K562 (cell line): ENCODE data around the gene PRKCSH. TPM values are rescaled to one million over a fixed set of nuclear protein-coding genes. Genes with fewer than 3 reads are reported as not detected.
A peak's percentile ranks its signal among the peaks of the same experiment; 100 is the strongest.

Experiments
- AFF1 ChIP-seq, 2 experiments: fragments of 450-650 bp; IDR thresholded peaks; 2 replicates each; pipeline ENCODE4 v1.6.1; 2018; ENCODE audit warnings: mild to moderate bottlenecking in 2 of 2, low read depth in 1 of 2; ENCODE audit not compliant: partially characterized antibody in 2 of 2
- E4F1 ChIP-seq: fragments of 250-450 bp; sonication (Bioruptor Pico); IDR thresholded peaks from 2 replicates; pipeline ENCODE4 v1.5.0; 2021; ENCODE audit warnings: mild to moderate bottlenecking, borderline replicate concordance
- GATA2 ChIP-seq: sonication (generic); formaldehyde crosslinking; IDR thresholded peaks from 2 replicates; pipeline ENCODE4 v1.4.0; 2020; ENCODE audit warnings: mild to moderate bottlenecking, missing genetic modification reagents
- HDAC3 ChIP-seq: fragments of 450-650 bp; IDR thresholded peaks from 2 replicates; pipeline ENCODE4 v1.6.1; 2018; ENCODE audit warnings: borderline replicate concordance, mild to moderate bottlenecking, moderate library complexity; ENCODE audit not compliant: partially characterized antibody
- HINFP ChIP-seq: fragments of 450-650 bp; conservative IDR thresholded peaks from 2 replicates; pipeline ENCODE4 v1.6.1; 2016; ENCODE audit warnings: missing genetic modification characterization, low read depth, mild to moderate bottlenecking, control low read depth, missing compliant biosample characterization
- IRF1 ChIP-seq: sonication (generic); formaldehyde crosslinking; IDR thresholded peaks from 2 replicates; pipeline ENCODE4 v1.8.0; 2022; ENCODE audit warnings: missing genetic modification reagents, mild to moderate bottlenecking, borderline replicate concordance
- NCOA6 ChIP-seq: fragments of 450-650 bp; IDR thresholded peaks from 2 replicates; pipeline ENCODE4 v1.6.1; 2017; ENCODE audit warnings: mild to moderate bottlenecking
- NFIC ChIP-seq: fragments of 450-650 bp; IDR thresholded peaks from 2 replicates; pipeline ENCODE4 v1.6.1; 2017; ENCODE audit warnings: mild to moderate bottlenecking, inconsistent platforms
- PCBP2 ChIP-seq: fragments of 200-400 bp; formaldehyde crosslinking; IDR thresholded peaks from 2 replicates; pipeline ENCODE4 v1.6.1; 2018; ENCODE audit warnings: low read length, low read depth, mild to moderate bottlenecking, moderate library complexity; ENCODE audit not compliant: poor library complexity, severe bottlenecking
- SRSF1 ChIP-seq: fragments of 200-400 bp; formaldehyde crosslinking; IDR thresholded peaks from 2 replicates; pipeline ENCODE4 v1.6.1; 2017; ENCODE audit warnings: mild to moderate bottlenecking, low read depth, low read length, moderate library complexity
- SUPT5H ChIP-seq: fragments of 450-650 bp; IDR thresholded peaks from 2 replicates; pipeline ENCODE4 v1.6.1; 2016
- TCF15 ChIP-seq: fragments of 250-450 bp; sonication (Bioruptor Pico); IDR thresholded peaks from 2 replicates; pipeline ENCODE4 v1.8.0; 2022; ENCODE audit warnings: moderate library complexity, mild to moderate bottlenecking, inconsistent platforms
- TRIM25 ChIP-seq: fragments of 450-650 bp; IDR thresholded peaks from 2 replicates; pipeline ENCODE4 v1.7.0; 2016; ENCODE audit warnings: borderline replicate concordance
- ZNF431 ChIP-seq: sonication (generic); formaldehyde crosslinking; IDR thresholded peaks from 2 replicates; pipeline ENCODE4 v1.8.0; 2022; ENCODE audit warnings: mild to moderate bottlenecking, missing genetic modification reagents
- polyA plus RNA-seq, 8 experiments: library from polyadenylated mRNA; depleted of rRNA in 4 of 8; stranded (reverse) in 5 of 8; unstranded in 3 of 8; fragments of >200 nt; fragmentation: Nextera tagmentation in 2 of 8; fragmentation: Illumina TruSeq in 1 of 8; extraction: Ambion mirVana in 2 of 8; extraction: Trizol in 1 of 8; gene quantifications; 2 replicates each; pipeline versions ENCODE4 v1.2.1 to v1.2.3, GENCODE V29; 2011 to 2014; ENCODE audit warnings: inconsistent platforms in 1 of 8, missing spikeins in 1 of 8
- total RNA-seq, 7 experiments: library from RNA; depleted of rRNA in 6 of 7; stranded (reverse); fragments of >200 nt in 6 of 7; fragmentation: Illumina TruSeq in 2 of 7; extraction: Trizol in 2 of 7; gene quantifications; 2 replicates each; pipeline versions ENCODE4 v1.2.1 to v1.2.3, GENCODE V29; 2011 to 2021; ENCODE audit warnings: low replicate concordance in 1 of 7

Gene PRKCSH
- total and polyA plus RNA-seq, 9 of the 15 experiments (the other 6 are each of a cell fraction or from before 2014, with no cell fraction given), result 2.3 to 297 (median 48.1) TPM

- TF ChIP-seq NFIC (peak; percentile 39; the same call in 1 of the 2 replicates), GATA2 (CRISPR knock-in tag) (no peak), NCOA6 (no peak), IRF1 (CRISPR knock-in tag) (peak; percentile 93; the same call in 1 of the 2 replicates), HDAC3 (no peak), ZNF431 (peak; percentile 97), AFF1 (IDR thresholded peaks at IDR 0.05; ENCODE audit: low read depth in 1 of 2, partially characterized antibody in 2 of 2) (no peak), TCF15 (CRISPR knock-in tag) (no peak), SUPT5H (no peak; the same call in 1 of the 2 replicates), HINFP (no peak), E4F1 (CRISPR knock-in tag) (no peak), SRSF1 (no peak), PCBP2 (no peak), TRIM25 (no peak)
Observed at GRCh38 chr19:11482384-11483050, 47.1 kb downstream of the PRKCSH start (continued).
